GM13976 (cell line): ENCODE measurements around the gene IKZF4.
A peak's percentile ranks its signal among the peaks of the same experiment; 100 is the strongest.
"Not testable (repeated sequence)": the region's sequence is repeated elsewhere in the genome, so short reads cannot be mapped to it uniquely, and the experiment has no call there.

Experiments used
- DNase-seq: peaks from one replicate; pipeline ENCODE4 v3.0.0; 2012; ENCODE audit warnings: low spot score
- CTCF ChIP-seq: IDR thresholded peaks from 2 replicates; pipeline ENCODE4 v1.5.1; 2012; ENCODE audit warnings: borderline replicate concordance, mild to moderate bottlenecking; ENCODE audit not compliant: insufficient read depth; ENCODE audit errors: extremely low read depth, missing control alignments, control extremely low read depth
- in situ Hi-C: fragments of 300-500 bp; cut with MboI; formaldehyde crosslinking; loops from one replicate; pipeline ENCODE4 v1.12.0; 2022; ENCODE audit warnings: low sequenced_read_pairs, mixed read lengths, inconsistent platforms; ENCODE audit not compliant: unreplicated experiment

Gene IKZF4

DNA sequence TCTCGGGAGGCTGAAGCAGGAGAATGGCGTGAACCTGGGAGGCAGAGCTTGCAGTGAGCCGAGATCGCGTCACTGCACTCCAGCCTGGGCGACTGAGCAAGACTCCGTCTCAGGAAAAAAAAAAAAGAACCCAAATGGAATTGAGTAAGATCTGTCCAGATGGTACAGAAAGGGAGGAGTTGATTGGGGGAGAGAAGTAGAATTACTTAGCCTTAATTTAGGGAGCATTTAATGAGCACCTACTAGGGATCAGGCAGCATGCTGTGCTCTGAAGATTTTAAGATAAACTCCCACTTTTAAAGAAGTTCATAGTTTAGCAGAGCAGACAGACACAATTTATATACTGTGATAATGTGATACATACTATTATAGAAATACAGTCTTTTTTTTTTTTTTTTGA, 42.5 kb upstream of the IKZF4 start:
- no peak for DNase-seq
- in situ Hi-C loops, result no loop called here
- no peak for TF ChIP-seq CTCF

DNA sequence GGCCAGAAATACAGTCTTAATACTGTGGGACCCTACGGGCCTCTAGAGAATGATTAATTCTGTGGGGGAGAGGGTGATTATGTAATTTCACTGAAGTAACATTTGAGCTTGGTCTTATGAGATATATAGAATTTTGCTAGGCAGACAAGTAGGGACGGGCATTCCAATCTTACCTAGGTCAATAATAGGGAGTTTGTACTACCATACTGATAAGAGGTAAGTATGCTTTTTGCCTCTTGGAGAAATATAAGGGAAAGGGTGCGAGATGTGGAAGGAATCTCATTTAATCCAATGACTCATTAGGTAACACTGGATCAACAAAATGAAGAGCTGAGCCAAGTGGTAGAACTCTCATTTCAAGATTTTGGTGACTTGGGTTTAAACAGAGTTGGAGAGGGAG, 41.8 kb upstream of the IKZF4 start:
- in situ Hi-C loops, result no loop called here
- TF ChIP-seq CTCF, result no peak
- no peak for DNase-seq

GRCh38 chr12:55981882-55982281, 39.0 kb upstream of the IKZF4 start:
- in situ Hi-C loops, DNase-seq: not testable (repeated sequence)

GRCh38 chr12:55982319-55982936, 38.4 kb upstream of the IKZF4 start:
- in situ Hi-C loops, result no loop called here
- no peak for TF ChIP-seq CTCF
- DNase-seq, result peak; percentile 77

DNA sequence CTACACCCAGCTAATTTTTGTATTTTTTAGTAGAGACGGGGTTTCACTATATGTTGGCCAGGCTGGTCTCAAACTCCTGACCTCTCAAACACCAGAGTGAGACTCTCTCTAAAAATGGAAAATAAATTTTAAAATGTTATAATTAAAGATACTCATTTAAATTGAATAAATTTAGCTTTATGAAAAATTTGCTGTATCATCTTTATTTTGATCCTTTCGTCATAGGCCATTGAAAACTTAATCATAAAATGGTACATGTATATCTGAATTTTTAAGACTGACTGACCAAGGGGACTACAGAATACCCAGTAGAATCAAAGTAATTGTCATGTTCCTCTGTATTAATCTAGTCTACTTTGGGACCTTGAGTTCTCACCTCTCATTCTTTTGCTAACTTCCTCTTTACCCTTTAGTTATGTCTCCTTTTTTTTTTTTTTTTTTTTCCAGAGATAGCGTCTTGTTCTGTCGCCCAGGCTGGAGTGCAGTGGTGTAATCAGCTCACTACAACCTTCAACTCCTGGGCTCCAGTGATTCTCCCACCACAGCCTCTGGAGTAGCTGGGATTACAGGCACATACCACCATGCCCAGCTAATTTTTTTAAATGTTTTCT, 37.5 kb upstream of the IKZF4 start:
- TF ChIP-seq CTCF, result no peak
- DNase-seq, result no peak
- in situ Hi-C loops, result no loop called here

DNA sequence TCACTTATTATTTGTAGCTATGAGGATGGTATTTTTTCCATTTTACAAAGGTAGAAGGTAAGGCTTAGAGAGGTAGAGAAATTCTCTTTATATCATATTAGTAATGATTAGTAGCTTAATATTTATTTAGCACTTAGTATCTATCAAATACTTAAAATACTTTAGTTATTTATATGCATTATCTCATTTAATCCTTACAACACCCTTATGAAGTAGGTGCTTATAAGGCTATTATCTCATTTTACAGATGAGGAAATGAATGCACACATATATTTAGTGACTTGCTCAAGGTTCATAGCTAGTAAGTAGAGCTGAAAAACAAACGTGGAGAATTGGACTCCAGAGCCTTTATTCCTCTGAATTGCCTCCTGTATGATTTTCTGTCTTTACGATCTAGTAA, 36.0 kb upstream of the IKZF4 start:
- DNase-seq, result no peak
- in situ Hi-C loops, result no loop called here
- no peak for TF ChIP-seq CTCF

GRCh38 chr12:55985341-55985740, 35.5 kb upstream of the IKZF4 start:
- no peak for TF ChIP-seq CTCF
- in situ Hi-C loops, result no loop called here
- no peak for DNase-seq

GRCh38 chr12:55985976-55986375, 34.9 kb upstream of the IKZF4 start:
- in situ Hi-C loops, DNase-seq: not testable (repeated sequence)
